Measurements from ENCODE around the gene TOM1.
A peak's percentile ranks its signal among the peaks of the same experiment; 100 is the strongest.

Gene TOM1
- 28.2 to 65.4 (median 55.3) reads per million in 3 experiments for total RNA-seq

- DNase-seq, result peak; percentile 97
These were observed at the start of gene TOM1 for GRCh38 chr22:35299673-35300499. TSS of gene TOM1 (plus strand) at chr22:35299894. CDS start at chr22:35299929, 35 bp downstream.

GRCh38 chr22:35250156-35250555 lies 49.5 kb upstream of the TOM1 start:
- DNase-seq, result no peak

GRCh38 chr22:35253946-35254345 lies 45.7 kb upstream of the TOM1 start:
- DNase-seq, result no peak

GRCh38 chr22:35257002-35257320 lies 42.7 kb upstream of the TOM1 start:
- no peak for DNase-seq

- peak; percentile 84 for DNase-seq
These were observed 42.1 kb upstream of the TOM1 start, which contains the start of gene HMGXB4 for GRCh38 chr22:35257321-35258190. TSS of gene HMGXB4 (plus strand) at chr22:35257493. CDS start at chr22:35262391, 4,898 bp downstream.

GRCh38 chr22:35258191-35258988 lies 41.3 kb upstream of the TOM1 start:
- DNase-seq, result no peak

GRCh38 chr22:35264986-35265385 lies 34.7 kb upstream of the TOM1 start:
- no peak for DNase-seq

- DNase-seq, result no peak
These were observed 33.4 kb upstream of the TOM1 start for GRCh38 chr22:35266277-35266676.

- no peak for DNase-seq
These were observed 30.1 kb upstream of the TOM1 start for GRCh38 chr22:35269630-35270029.

GRCh38 chr22:35274154-35274871 lies 25.4 kb upstream of the TOM1 start:
- no peak for DNase-seq

GRCh38 chr22:35275580-35275979 lies 24.1 kb upstream of the TOM1 start:
- no peak for DNase-seq

GRCh38 chr22:35276019-35276418 lies 23.7 kb upstream of the TOM1 start:
- DNase-seq, result no peak

GRCh38 chr22:35288116-35288515 lies 11.6 kb upstream of the TOM1 start:
- no peak for DNase-seq

GRCh38 chr22:35292786-35293185 lies 6.9 kb upstream of the TOM1 start:
- no peak for DNase-seq

GRCh38 chr22:35296051-35296450 lies 3.6 kb upstream of the TOM1 start:
- no peak for DNase-seq

- no peak for DNase-seq
These were observed 449 bp upstream of the TOM1 start for GRCh38 chr22:35299217-35299672.

GRCh38 chr22:35301372-35301874 lies 1.7 kb downstream of the TOM1 start:
- no peak for DNase-seq

- no peak for DNase-seq
These were observed 3.4 kb downstream of the TOM1 start for GRCh38 chr22:35303029-35303624.

- DNase-seq, result no peak
These were observed 5.9 kb downstream of the TOM1 start for GRCh38 chr22:35305525-35306070.

GRCh38 chr22:35306350-35306967 lies 6.8 kb downstream of the TOM1 start:
- DNase-seq, result peak; percentile 27

GRCh38 chr22:35307372-35307771 lies 7.7 kb downstream of the TOM1 start:
- DNase-seq, result no peak
